Calu3 (cell line): ENCODE results near the gene CDK18. TPM values are rescaled to one million over a fixed set of nuclear protein-coding genes. Genes with fewer than 3 reads are reported as not detected.
A peak's percentile ranks its signal among the peaks of the same experiment; 100 is the strongest.

Source experiments
- BruUV-seq: library from RNA; stranded (reverse); fragments of 400-500 nt; replicated peaks from 2 replicates; lab custom pipeline; 2021; lab: Mats Ljungman, UMichigan
- CTCF ChIA-PET: fragments of 300-600 bp; sonication (Branson Sonifier 250); formaldehyde crosslinking; loops from one replicate; lab custom pipeline; 2022; ENCODE audit warnings: antibody characterized with exemption; lab: Charles Lee
- DNase-seq: peaks from one replicate; pipeline ENCODE4 v3.0.0; 2022
- H3K27ac Mint-ChIP-seq: one replicate; pipeline ENCODE4 v1.8.0; 2022; ENCODE audit warnings: mixed read lengths; ENCODE audit not compliant: unreplicated experiment
- H3K27me3 Mint-ChIP-seq: one replicate; pipeline ENCODE4 v1.8.0; 2022; ENCODE audit warnings: mixed read lengths; ENCODE audit not compliant: unreplicated experiment
- H3K36me3 Mint-ChIP-seq: one replicate; pipeline ENCODE4 v1.8.0; 2022; ENCODE audit warnings: mild to moderate bottlenecking, moderate library complexity, mixed read lengths; ENCODE audit not compliant: insufficient read depth, unreplicated experiment
- H3K4me1 Mint-ChIP-seq: one replicate; pipeline ENCODE4 v1.8.0; 2022; ENCODE audit warnings: mild to moderate bottlenecking, low read depth, mixed read lengths; ENCODE audit not compliant: unreplicated experiment
- H3K4me3 Mint-ChIP-seq: one replicate; pipeline ENCODE4 v1.8.0; 2022; ENCODE audit warnings: mild to moderate bottlenecking, low read depth, moderate library complexity, mixed read lengths; ENCODE audit not compliant: unreplicated experiment
- H3K9me3 Mint-ChIP-seq: one replicate; pipeline ENCODE4 v1.8.0; 2022; ENCODE audit warnings: low read depth, mixed read lengths; ENCODE audit not compliant: unreplicated experiment
- CTCF ChIP-seq: fragments of 200-600 bp; IDR thresholded peaks from one replicate; pipeline ENCODE4 v1.8.0; 2022; ENCODE audit warnings: antibody characterized with exemption; ENCODE audit not compliant: unreplicated experiment
- intact Hi-C: fragments of 100-400 bp; cut with micrococcal nuclease; formaldehyde crosslinking; loops from one replicate; pipeline ENCODE4 v1.10.0; 2022; ENCODE audit not compliant: unreplicated experiment
- total RNA-seq: library from RNA; stranded (reverse); gene quantifications from 2 replicates; pipeline ENCODE4 v1.2.3, GENCODE V29; 2022

CDK18 gene
- total RNA-seq, 1 experiment from 2014 or later, result 44.0 TPM

- CTCF ChIA-PET, result no interaction called here
- no peaks in the 10 kb centered on the region for H3K9me3 Mint-ChIP-seq
- intact Hi-C loops, result no loop called here
- BruUV-seq, result no TSS peak
- H3K4me3 Mint-ChIP-seq, result no peak overlapping the region
- H3K36me3 Mint-ChIP-seq, result no peaks in the 10 kb centered on the region
- DNase-seq, result no peak
- no peak overlapping the region for H3K27ac Mint-ChIP-seq
- no peak for TF ChIP-seq CTCF
- peaks cover 25% of the 10 kb centered on the region for H3K4me1 Mint-ChIP-seq
- peaks cover 74% of the 10 kb centered on the region for H3K27me3 Mint-ChIP-seq
Observed at GRCh38 chr1:205567716-205568115, 63.2 kb downstream of the CDK18 start.

GRCh38 chr1:205568135-205568468 lies 63.6 kb downstream of the CDK18 start:
- no TSS peak for BruUV-seq
- CTCF ChIA-PET, result interaction anchor here (1.3 kb wide), 1 partner anchor 25 kb away, joined by 3 read pairs; no protein-coding TSS in a partner anchor

GRCh38 chr1:205568469-205569361 lies 64.2 kb downstream of the CDK18 start:
- CTCF ChIA-PET, result interaction anchor here (0.6 to 1.6 kb wide), 7 partner anchors 20 to 153 kb away, joined by 3 to 11 read pairs (median 3); partner anchors contain the start of gene ELK4

More at GRCh38 chr1:205568135-205568468, 63.6 kb downstream of the CDK18 start:
- intact Hi-C loops, result no loop called here
- H3K27me3 Mint-ChIP-seq, result peaks cover 78% of the 10 kb centered on the region
- H3K4me1 Mint-ChIP-seq, result peaks cover 26% of the 10 kb centered on the region
- H3K9me3 Mint-ChIP-seq, result no peaks in the 10 kb centered on the region
- no peak overlapping the region for H3K27ac Mint-ChIP-seq
- TF ChIP-seq CTCF, result no peak
- no peak for DNase-seq
- H3K4me3 Mint-ChIP-seq, result peak overlapping the region; percentile 24
- H3K36me3 Mint-ChIP-seq, result no peaks in the 10 kb centered on the region

More at GRCh38 chr1:205568469-205569361, 64.2 kb downstream of the CDK18 start:
- Mint-ChIP-seq H3K27ac (no peak overlapping the region), H3K27me3 (peaks cover 78% of the 10 kb centered on the region), H3K36me3 (no peaks in the 10 kb centered on the region), H3K4me3 (peak overlapping the region; percentile 60), H3K9me3 (no peaks in the 10 kb centered on the region), H3K4me1 (peaks cover 22% of the 10 kb centered on the region)
- intact Hi-C loops, result no loop called here
- no peak for TF ChIP-seq CTCF
- no TSS peak for BruUV-seq
- DNase-seq, result no peak
